Left lobe of liver (tissue), 2 donors: ENCODE results near the gene MOB3A. TPM values are rescaled to one million over a fixed set of nuclear protein-coding genes. Genes with fewer than 3 reads are reported as not detected.
"Not testable (repeated sequence)": the region's sequence is repeated elsewhere in the genome, so short reads cannot be mapped to it uniquely, and the experiment has no call there.

Experiments
- ATAC-seq: fragments of 200-7000 bp; cut with Tn5 transposase; one replicate; pipeline ENCODE4 v1.9.1; 2020; ENCODE audit warnings: mild to moderate bottlenecking, moderate library complexity
- DNase-seq: peaks from one replicate; pipeline ENCODE4 v3.0.0-alpha.2; 2020; ENCODE audit warnings: low spot score
- total RNA-seq: library from RNA; stranded (reverse); gene quantifications from one replicate; pipeline ENCODE4 v1.2.1, GENCODE V29; 2021
- donor health status: DM: no; HTN: no; CAD: no; lungs with moderate emphysema.
- donor health status: DM: no; HTN: yes; CAD: no.

Gene MOB3A
- total RNA-seq: 11.2 TPM

DNA sequence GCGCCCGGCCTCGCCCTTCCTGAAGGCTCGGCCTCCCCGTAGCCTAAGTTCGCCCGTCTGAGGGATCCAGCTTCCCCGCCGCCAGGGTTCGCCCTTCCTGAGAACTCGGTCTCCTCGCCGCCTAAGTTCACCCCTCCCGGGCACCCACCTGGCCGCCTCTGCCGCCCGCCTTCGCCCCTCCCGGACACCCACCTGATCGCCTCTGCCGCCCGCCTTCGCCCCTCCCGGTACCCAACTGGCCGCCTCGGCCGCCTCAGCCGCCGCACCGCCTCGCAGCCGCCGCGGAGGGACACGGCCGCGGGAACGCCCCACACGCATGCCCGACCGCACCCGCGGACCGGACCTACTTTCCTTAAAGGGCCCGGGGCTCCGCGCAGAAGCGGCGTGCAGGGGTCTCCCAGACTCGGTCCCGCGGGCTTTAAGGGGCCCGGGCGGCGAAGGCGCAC, at the start of gene MOB3A:
Gene MOB3A, minus strand, starts transcription at position 293 of the 446 bp plus-strand sequence. CDS start 17,766 bp downstream, outside the sequence.
- DNase-seq: no peak
- peak; percentile 73 for ATAC-seq

DNA sequence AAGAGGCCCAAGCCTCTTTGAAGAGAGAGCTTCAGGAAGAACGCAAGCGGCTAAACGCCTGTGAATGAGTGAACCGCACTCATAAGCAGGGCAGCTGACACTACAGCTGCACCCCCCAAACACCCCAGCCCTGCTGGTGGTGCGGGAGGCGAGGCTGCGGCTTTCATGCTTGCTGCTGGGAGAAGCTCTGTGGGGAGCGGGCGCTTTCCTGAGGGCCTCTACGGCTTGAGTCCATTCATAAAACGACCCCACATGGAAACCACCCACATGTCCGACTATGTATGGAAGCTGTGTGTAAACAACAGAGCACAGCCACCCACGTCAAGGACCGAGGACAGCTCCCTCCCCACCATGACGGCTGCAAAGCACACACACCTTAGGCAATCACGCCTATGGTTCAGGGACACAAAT, 49.7 kb upstream of the MOB3A start:
- ATAC-seq: peak; percentile 34
- no peak for DNase-seq

DNA sequence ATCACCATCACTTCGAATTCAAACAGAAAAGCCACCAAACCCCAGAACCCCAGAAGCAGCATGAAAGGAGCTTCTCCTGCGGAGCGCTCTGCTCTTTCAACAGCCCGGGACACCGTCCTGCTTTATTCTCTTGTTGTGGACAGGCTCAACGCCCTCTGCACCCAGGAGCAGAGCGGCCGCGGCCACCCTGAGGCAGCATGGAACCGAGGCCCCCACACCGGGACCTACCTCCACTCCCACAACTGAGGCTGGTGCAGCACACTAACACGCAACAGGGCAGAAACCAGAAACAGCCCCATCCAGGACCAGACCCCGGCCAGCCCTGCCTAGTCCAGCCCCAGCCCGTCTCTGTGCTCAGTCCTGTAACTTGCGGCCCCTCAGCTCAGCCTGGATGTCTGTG, 48.1 kb upstream of the MOB3A start:
- DNase-seq: no peak
- ATAC-seq: no peak

DNA sequence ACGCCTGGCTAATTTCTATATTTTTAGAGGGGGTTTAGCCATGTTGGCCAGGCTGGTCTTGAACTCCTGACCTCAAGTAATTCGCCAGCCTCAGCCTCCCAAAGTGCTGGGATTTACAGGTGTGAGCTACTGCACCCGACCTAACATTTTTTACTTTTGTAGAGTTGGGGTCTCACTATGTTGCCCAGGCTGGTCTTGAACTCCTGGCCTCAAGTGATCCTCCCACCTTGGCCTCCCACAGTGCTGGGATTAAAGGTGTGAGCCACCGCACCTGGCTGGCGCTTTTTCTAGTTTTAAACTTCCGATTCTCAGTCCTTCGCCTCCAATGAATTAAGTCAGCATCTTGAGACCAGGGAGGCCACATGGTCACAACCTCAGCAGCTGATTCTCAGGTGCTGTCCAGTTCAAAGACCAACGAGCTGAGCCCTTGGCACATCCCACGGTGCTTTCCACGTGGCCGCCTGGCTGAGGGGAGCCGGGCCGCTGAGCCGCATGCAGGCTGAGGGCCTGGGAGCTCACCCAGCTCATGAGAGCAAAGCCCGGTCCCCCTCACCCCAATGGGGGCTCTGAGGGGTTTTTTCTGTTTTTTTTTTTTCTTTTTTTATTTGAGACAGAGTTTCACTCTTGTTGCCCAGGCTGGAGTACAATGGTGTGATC, 46.2 kb upstream of the MOB3A start:
- peak; percentile 58 for DNase-seq

DNA sequence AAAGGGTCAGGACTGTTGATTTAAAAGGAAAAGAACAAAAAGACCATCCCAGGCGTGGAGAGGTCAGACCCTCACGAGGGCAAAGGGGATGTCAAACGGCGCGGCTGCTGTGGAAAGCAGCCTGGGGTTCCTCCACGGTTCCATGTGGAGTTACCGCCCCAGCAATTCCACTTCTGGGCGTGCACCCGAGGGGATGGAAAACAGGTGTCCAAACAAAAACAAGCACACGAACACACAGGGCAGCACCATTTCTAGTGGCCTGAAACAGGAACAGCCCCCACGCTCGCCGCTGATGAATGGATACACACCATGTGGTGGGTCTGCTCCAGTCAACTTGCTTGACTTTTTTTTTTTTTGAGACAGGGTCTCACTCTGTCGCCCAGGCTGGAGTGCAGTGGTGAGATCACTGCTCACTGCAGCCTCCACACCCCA, 44.0 kb upstream of the MOB3A start:
- ATAC-seq: no peak
- no peak for DNase-seq

More for the DNA sequence above, 46.2 kb upstream of the MOB3A start:
- peak; percentile 69 for ATAC-seq

DNA sequence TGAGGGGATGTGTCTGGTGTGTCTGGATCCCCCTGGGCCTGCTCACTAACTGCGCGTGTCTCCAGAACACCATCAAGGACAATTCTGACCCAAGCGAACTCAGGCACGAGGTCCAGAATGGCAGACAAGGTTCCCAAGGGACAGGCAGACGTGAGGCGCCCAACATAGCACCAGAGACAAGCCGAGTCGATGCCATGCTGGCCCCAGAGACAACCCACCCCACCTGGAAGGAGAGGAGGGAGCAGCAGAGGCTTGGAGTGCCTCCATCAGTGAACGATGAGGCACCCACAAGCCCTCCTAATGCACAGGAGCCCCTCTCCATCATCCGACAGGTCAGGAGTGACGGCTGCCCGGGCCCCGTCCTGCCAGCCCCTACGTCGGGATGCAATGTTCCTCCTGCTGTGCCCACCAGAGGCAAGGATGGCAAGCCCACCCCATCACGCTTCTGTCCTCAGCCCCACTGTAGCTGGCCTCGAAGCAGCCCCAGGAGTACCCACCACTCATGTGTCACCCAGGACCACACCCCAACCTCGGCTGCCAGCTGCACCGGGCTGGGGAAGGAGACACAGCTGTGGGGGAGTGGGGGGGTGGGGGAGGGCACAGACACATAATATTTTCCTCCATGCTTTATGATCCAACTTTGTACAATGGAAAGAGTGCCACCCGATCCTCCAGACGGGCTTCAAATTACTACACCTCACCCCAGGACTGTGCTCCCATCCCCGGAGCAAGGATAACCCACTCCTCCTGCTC, 43.4 kb upstream of the MOB3A start:
- ATAC-seq (no peak), DNase-seq (no peak)

DNA sequence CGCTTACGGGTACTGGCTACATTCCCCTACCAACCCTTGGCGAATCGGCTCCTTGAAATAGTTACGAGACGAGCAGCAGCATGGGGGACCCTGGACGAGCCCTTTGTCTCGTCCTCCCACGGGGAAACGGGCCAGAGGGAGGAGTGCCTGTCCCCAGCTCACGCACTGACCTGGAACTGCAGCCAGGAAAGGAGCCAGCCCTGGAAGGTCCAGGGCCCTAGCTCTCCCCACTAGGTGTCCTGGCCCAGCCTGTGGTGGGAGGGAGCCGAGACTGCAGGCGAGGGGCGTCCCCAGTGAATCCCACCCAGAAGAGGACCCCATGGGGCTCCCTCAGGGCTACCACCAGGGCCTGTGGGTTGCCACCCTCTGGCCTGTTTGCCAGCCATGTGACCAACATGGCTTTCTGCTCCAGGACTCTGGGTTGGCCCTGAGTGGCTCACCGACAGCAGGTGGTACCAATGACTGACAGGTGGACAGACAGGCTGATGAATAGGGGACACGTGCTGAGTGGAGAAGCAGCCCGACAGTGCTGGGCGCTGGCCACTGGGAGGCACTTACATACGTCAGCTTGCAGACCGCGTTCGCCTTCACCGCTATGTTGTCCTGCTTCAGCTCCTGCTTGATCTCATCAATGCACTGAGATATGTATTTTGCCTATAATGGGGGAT, 42.1 kb upstream of the MOB3A start:
- DNase-seq: peak; percentile 47
- peak; percentile 43 for ATAC-seq

DNA sequence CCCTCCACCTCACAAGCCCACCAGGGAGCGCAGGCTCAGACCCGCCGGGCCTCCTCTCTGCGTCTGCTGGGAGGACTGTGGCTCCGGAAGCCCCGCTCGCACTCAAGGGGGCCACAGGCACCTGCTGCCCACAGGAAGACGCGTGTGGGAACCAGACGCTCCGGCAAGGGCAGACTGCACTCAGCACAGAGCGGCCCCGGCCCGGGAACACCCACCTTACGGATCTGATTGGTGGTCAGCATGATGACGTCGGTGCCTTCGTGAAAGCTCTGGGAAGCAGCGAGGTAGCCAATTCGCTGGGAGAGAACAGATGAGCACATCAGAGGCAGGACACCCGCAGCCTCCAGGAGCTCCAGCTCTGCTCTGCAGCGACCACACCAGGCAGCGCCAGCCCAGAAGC, 40.7 kb upstream of the MOB3A start:
- ATAC-seq (no peak), DNase-seq (no peak)

DNA sequence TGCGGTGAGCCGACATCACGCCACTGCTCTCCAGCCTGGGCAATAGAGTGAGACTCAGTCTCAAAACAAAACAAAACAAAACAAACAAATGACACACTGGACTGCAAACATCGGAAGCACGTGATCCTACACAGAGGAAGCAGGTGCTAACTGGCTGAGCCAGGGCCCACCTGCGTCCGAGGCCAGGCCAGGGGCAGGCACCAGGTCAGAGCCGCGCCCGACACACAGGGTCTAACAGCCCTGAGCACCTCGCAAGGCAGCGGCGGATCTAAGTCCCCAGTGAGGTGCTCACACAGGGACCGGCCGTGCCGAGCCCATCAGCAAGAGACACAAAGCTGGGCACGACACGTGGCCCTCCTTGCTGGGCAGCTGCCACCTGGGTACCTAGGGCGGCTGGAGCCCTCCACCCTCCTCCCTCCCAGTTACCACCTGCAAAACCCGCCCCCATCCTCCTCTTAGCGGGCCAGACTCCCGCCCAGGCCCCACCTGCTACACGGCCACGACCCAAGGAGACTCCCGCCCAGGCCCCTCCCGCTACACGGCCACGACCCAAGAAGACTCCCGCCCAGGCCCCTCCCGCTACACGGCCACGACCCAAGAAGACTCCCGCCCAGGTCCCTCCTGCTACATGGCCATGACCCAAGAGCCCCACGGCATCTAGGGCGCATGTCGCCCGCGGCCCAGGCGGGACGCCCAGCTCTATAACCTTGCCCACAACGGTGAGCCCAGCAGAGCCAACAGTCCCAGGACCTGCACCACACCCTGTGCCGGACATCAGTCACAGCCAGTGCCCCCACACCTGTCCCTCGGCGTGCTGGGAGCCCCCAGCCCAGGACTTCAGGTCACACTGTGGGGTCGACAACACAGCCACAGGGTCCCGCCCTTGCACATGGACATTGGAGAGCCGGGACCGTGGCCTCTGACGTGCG, 39.6 kb upstream of the MOB3A start:
- peak; percentile 67 for ATAC-seq
- DNase-seq: peak; percentile 63

DNA sequence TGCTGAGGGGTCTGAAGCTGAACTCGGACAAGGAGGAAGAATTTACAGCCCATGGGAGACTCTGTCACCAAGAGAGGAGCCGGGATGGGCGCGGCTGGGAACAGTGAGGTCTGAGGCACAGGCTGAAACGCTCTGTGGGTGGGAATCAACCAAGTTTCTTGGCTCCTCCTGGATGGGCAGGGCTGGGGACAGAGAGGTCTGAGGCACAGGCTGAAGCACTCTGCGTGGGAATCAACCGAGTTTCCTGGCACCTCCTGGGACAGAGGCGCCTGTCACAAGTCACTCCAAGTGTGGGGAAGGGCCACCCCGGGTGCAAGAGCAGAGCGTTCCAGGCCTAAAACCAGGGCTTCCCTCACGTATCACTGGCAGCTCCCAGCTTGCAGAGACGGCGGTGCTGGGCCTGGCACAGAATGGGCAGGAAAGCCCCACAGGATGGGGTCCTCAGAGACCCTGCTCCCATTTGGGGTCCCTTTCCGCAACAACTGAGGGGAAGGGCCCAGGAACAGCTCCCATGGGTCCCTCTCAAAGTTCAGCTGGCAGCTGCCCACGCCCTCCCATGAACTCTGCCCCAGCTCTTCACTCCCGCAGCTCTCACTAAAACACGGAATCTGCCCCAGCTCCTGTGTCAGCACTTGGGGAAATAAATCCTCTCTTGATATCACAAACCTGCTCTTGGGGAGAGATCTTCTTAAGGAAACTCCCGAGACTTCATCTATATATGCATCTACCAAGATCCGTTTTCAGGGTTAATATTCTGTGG, 36.8 kb upstream of the MOB3A start:
- peak; percentile 75 for DNase-seq
- peak; percentile 88 for ATAC-seq

DNA sequence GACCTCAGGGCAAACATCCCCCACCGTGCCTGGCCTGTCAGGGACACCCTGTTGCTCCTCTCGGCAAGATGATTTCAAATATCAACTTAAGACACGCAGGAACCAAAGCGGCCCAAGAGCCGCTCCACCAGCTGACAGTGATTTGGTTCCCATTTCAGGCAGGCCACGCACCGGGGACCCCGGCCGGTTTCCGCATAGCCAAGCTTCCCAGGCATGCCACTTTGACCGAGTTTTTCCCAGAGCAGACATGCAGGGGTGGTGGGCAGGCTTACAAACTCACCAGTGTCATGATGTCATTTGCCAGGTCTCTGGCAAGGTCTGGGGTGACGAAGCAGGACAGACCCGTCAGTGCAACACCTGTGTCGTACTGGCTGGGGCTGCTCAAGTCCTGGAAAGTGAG, 36.1 kb upstream of the MOB3A start:
- ATAC-seq (no peak), DNase-seq (no peak)

DNA sequence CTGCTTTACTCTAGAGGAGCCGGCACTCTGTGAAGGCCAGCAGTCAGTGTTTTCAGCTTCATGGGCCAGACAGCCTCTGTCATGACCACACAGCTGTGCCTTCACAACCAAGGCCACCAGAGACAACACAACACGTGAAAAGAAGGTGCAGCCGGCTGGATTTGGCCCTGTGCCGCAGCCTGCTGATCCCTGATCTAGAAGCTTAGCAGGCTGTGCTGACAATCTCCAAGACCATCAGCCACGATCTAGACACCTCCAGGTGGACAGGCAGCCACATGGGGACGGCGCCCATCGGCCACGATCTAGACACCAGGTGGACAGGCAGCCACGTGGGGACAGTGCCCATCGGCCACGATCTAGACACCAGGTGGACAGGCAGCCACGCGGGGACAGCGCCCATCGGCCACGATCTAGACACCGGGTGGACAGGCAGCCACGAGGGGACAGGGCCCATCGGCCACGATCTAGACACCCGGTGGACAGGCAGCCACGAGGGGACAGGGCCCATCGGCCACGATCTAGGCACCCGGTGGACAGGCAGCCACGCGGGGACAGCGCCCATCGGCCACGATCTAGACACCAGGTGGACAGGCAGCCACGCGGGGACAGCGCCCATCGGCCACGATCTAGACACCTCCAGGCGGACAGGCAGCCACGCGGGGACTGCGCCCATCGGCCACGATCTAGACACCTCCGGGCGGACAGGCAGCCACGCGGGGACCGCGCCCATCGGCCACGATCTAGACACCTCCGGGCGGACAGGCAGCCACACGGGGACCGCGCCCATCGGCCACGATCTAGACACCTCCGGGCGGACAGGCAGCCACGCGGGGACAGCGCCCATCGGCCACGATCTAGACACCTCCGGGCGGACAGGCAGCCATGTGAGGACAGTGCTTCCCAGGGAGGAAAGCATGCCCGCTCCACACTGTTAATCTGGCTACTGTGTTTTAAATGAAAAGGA, 35.2 kb upstream of the MOB3A start:
- ATAC-seq, DNase-seq: not testable (repeated sequence)

DNA sequence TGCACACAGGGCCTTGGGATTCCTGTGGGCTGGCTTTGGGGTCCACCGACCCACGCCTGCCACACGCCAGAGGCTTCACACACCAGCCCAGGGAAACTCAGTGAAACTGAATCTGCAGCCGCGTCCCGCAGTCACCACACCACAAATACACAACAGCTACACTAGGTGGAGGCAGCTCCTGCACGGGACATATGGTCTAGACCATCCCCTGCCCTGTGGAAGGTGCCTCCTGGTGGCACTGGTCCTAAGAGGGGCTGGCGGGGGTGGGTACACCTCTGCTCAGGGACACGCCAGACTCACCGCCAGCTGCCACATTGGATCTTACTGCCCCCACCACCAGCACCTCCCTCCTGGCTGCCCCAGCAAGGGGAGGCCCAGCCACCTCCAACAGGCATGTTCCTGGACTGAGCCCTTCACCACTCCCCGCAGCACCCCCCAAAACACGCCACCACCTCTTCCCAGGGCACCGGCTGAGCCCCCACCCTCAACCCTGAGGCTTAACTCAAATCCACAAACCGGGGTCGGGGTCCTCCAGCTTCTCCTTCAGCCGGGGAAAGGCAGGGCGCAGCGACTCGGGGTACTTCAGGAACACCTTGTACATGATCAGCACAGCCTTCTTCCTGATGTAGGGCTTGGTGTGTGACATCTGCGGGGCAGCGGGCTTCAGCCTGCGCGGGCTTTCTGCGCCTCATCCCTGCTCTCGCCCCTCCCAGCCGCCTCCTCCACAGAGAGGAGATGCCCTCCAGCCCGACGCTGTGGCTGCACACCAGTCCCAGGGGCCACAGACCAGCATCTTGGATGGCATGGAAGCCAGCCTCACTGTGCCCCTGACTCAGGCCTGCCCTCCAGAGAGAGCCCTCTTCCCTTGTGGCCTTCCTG, 34.0 kb upstream of the MOB3A start:
- ATAC-seq (no peak), DNase-seq (no peak)

DNA sequence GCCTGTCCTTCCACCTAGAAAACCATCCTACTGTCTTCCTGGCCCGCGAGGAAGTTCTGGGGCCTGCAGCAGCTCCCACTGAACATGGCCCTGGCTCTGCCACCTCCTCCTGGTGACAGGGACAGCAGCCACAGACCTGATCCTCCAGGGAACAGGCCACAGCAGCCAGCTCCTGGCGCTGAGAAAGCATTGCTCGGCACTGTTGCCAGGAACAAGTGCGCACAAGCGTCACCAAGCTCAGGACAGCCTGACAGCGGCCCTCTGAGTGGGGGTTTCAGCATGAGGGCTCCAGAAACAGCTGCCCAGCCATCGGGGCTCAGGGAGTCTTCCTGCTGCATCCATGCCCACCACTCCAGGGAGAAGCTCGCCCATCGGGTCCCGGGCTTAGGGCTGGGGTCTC, 33.4 kb upstream of the MOB3A start:
- ATAC-seq (no peak), DNase-seq (no peak)

DNA sequence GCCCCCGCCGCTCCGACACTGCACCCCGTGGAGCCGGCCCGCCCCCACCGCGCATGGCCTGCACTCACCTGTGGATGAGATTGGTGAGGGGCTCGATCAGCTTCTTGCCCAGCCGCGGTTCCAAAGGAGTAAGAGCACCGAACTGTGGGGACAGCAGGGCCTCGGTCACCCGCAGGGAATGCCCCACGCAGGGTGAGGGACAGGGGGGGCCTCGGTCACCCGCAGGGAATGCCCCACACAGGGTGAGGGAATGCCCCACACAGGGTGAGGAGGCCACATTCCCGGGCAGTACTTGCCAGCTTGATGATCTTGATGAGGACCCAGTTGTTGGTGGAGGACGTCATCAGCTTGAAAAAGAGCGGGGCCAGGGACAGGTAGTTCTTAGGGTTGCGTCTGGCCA, 32.9 kb upstream of the MOB3A start:
- ATAC-seq (no peak), DNase-seq (no peak)

DNA sequence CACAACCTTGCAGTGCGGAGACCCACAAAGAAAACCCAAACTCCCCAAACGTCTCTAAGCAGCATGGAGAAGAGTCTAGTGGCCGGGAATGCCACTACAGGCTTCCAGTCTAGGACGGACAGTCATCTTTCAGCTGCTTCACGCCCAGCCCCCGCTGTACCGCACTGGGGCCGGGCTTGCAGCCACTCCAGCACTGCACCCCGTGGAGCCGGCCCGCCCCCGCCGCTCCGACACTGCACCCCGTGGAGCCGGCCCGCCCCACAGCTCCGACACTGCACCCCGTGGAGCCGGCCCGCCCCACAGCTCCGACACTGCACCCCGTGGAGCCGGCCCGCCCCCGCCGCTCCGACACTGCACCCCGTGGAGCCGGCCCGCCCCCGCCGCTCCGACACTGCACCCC, 32.1 kb upstream of the MOB3A start:
- DNase-seq, ATAC-seq: not testable (repeated sequence)

DNA sequence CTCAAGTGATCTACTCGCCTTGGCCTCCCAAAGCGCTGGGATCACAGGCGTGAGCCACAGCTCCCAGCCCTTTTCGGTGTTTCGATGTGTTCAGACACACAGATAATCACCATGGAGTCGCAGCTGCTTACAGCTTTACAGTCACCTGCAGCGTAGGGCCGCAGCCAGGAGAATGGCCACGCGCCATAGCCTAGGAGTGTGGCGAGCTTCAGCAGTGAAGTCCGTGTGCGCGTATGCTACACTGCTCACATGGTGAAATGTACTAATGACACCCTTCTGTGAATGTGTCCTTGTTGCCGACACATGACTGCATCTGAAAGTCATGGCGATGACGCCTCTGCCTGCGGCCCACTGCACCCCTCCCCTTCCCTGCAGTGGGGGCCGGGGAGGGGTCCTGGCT, 31.6 kb upstream of the MOB3A start:
- DNase-seq: no peak
- ATAC-seq: no peak
